ENCODE measurements around the gene DBNL. TPM values are rescaled to one million over a fixed set of nuclear protein-coding genes. Genes with fewer than 3 reads are reported as not detected.
"Not testable (repeated sequence)": the region's sequence is repeated elsewhere in the genome, so short reads cannot be mapped to it uniquely, and the experiment has no call there.

The DBNL gene
- 62.8 and 71.7 TPM in 2 replicates for total RNA-seq (ENCODE audit: low replicate concordance)
- long read RNA-seq, transcript DBNL-210 (13 exons, 1,808 nt), result major isoform, 147 of 239 reads
- long read RNA-seq, transcript DBNL-220 (13 exons, 2,117 nt), result minor isoform, 50 of 239 reads
- long read RNA-seq, partial matches to known transcripts, result 12 of 239 reads
- long read RNA-seq, other reads (novel, unspliced or antisense), result 30 of 239 reads

GRCh38 chr7:44044315-44045225 is at the start of gene DBNL:
TSS of gene DBNL (plus strand) at chr7:44044702. CDS start at chr7:44044738, 36 bp downstream.
- H3K27me3 Mint-ChIP-seq, result peaks cover 3% of the 10 kb centered on the region
- peak within 1 kb of the TSS; percentile 84 for H3K27ac Mint-ChIP-seq
- H3K4me1 Mint-ChIP-seq (ENCODE audit: unreplicated experiment), result peaks cover 27% of the 10 kb centered on the region
- DNase-seq (ENCODE audit: extremely low spot score, unreplicated experiment), result peak; percentile 93
- H3K4me3 Mint-ChIP-seq, result peak within 1 kb of the TSS; percentile 94
- no peaks in the 10 kb centered on the region for H3K9me3 Mint-ChIP-seq
- no peak for TF ChIP-seq CTCF (conservative IDR thresholded peaks at IDR 0.05)
- no peaks in the 10 kb centered on the region for H3K36me3 Mint-ChIP-seq

- not testable (repeated sequence) for H3K36me3 Mint-ChIP-seq; H3K27me3 Mint-ChIP-seq; H3K9me3 Mint-ChIP-seq; H3K4me3 Mint-ChIP-seq; H3K4me1 Mint-ChIP-seq (ENCODE audit: unreplicated experiment); H3K27ac Mint-ChIP-seq; DNase-seq (ENCODE audit: extremely low spot score, unreplicated experiment)
Measured at GRCh38 chr7:43997532-43997931, 47.0 kb upstream of the DBNL start, which contains the start of gene SPDYE1. TSS of gene SPDYE1 (plus strand) at chr7:43997897. CDS start at chr7:43999950, 2,053 bp downstream.

- not testable (repeated sequence) for H3K27ac Mint-ChIP-seq; DNase-seq (ENCODE audit: extremely low spot score, unreplicated experiment); H3K4me3 Mint-ChIP-seq; H3K27me3 Mint-ChIP-seq; H3K4me1 Mint-ChIP-seq (ENCODE audit: unreplicated experiment); H3K36me3 Mint-ChIP-seq; H3K9me3 Mint-ChIP-seq
Measured at GRCh38 chr7:44012081-44012480, 32.4 kb upstream of the DBNL start.

- H3K27ac Mint-ChIP-seq, H3K27me3 Mint-ChIP-seq: not testable (repeated sequence)
Measured at GRCh38 chr7:44015090-44015489, 29.4 kb upstream of the DBNL start.

GRCh38 chr7:44018857-44019807 is 25.4 kb upstream of the DBNL start:
- H3K4me3 Mint-ChIP-seq, result peak overlapping the region; percentile 91
- not testable (repeated sequence) for H3K9me3 Mint-ChIP-seq; H3K27me3 Mint-ChIP-seq; H3K36me3 Mint-ChIP-seq; H3K4me1 Mint-ChIP-seq (ENCODE audit: unreplicated experiment)
- DNase-seq (ENCODE audit: extremely low spot score, unreplicated experiment), result peak; percentile 98
- TF ChIP-seq CTCF (conservative IDR thresholded peaks at IDR 0.05), result peak; percentile 85
- H3K27ac Mint-ChIP-seq, result peak overlapping the region; percentile 80

More at GRCh38 chr7:44015090-44015489, 29.4 kb upstream of the DBNL start:
- not testable (repeated sequence) for DNase-seq (ENCODE audit: extremely low spot score, unreplicated experiment); H3K4me1 Mint-ChIP-seq (ENCODE audit: unreplicated experiment); H3K36me3 Mint-ChIP-seq; H3K4me3 Mint-ChIP-seq; H3K9me3 Mint-ChIP-seq

GRCh38 chr7:44019825-44020224 is 24.7 kb upstream of the DBNL start:
- not testable (repeated sequence) for H3K36me3 Mint-ChIP-seq; H3K4me3 Mint-ChIP-seq; H3K27ac Mint-ChIP-seq; H3K9me3 Mint-ChIP-seq; DNase-seq (ENCODE audit: extremely low spot score, unreplicated experiment); H3K4me1 Mint-ChIP-seq (ENCODE audit: unreplicated experiment); H3K27me3 Mint-ChIP-seq

- not testable (repeated sequence) for H3K9me3 Mint-ChIP-seq, H3K36me3 Mint-ChIP-seq, H3K4me3 Mint-ChIP-seq
Measured at GRCh38 chr7:44022069-44022468, 22.4 kb upstream of the DBNL start.

GRCh38 chr7:44022796-44023467 is 21.6 kb upstream of the DBNL start:
- not testable (repeated sequence) for DNase-seq (ENCODE audit: extremely low spot score, unreplicated experiment); H3K4me3 Mint-ChIP-seq; H3K9me3 Mint-ChIP-seq; H3K27ac Mint-ChIP-seq; H3K27me3 Mint-ChIP-seq; H3K36me3 Mint-ChIP-seq; H3K4me1 Mint-ChIP-seq (ENCODE audit: unreplicated experiment)

More at GRCh38 chr7:44022069-44022468, 22.4 kb upstream of the DBNL start:
- H3K4me1 Mint-ChIP-seq (ENCODE audit: unreplicated experiment); DNase-seq (ENCODE audit: extremely low spot score, unreplicated experiment); H3K27me3 Mint-ChIP-seq; H3K27ac Mint-ChIP-seq: not testable (repeated sequence)

GRCh38 chr7:44029433-44029832 is 15.1 kb upstream of the DBNL start:
- not testable (repeated sequence) for H3K36me3 Mint-ChIP-seq; H3K4me1 Mint-ChIP-seq (ENCODE audit: unreplicated experiment); H3K4me3 Mint-ChIP-seq; H3K27me3 Mint-ChIP-seq; DNase-seq (ENCODE audit: extremely low spot score, unreplicated experiment); H3K27ac Mint-ChIP-seq; H3K9me3 Mint-ChIP-seq

- not testable (repeated sequence) for H3K27ac Mint-ChIP-seq; DNase-seq (ENCODE audit: extremely low spot score, unreplicated experiment); H3K9me3 Mint-ChIP-seq; H3K4me3 Mint-ChIP-seq; H3K36me3 Mint-ChIP-seq; H3K27me3 Mint-ChIP-seq; H3K4me1 Mint-ChIP-seq (ENCODE audit: unreplicated experiment)
Measured at GRCh38 chr7:44030029-44030428, 14.5 kb upstream of the DBNL start.

- H3K9me3 Mint-ChIP-seq; DNase-seq (ENCODE audit: extremely low spot score, unreplicated experiment): not testable (repeated sequence)
Measured at GRCh38 chr7:44031319-44031718, 13.2 kb upstream of the DBNL start.

More at GRCh38 chr7:44031319-44031718, 13.2 kb upstream of the DBNL start:
- not testable (repeated sequence) for H3K4me1 Mint-ChIP-seq (ENCODE audit: unreplicated experiment); H3K36me3 Mint-ChIP-seq; H3K27ac Mint-ChIP-seq; H3K4me3 Mint-ChIP-seq; H3K27me3 Mint-ChIP-seq

All from type B pancreatic cell (in vitro differentiated cells).